GM21381 (cell line): ENCODE measurements around the gene TSPAN5.
"Not testable (repeated sequence)": the region's sequence is repeated elsewhere in the genome, so short reads cannot be mapped to it uniquely, and the experiment has no call there.

Source experiments
- ATAC-seq: cut with Tn5 transposase; IDR thresholded peaks from one replicate; pipeline ENCODE4 v1.9.1; 2021; ENCODE audit warnings: mild to moderate bottlenecking, moderate library complexity; ENCODE audit not compliant: unreplicated experiment

Gene TSPAN5

GRCh38 chr4:98558471-98559169 lies 99.8 kb downstream of the TSPAN5 start:
- no peak for ATAC-seq

- no peak for ATAC-seq
These were observed 101.1 kb downstream of the TSPAN5 start for GRCh38 chr4:98557194-98557892.

GRCh38 chr4:98556451-98556850 lies 102.0 kb downstream of the TSPAN5 start:
- ATAC-seq, result no peak

GRCh38 chr4:98555798-98556445 lies 102.5 kb downstream of the TSPAN5 start:
- ATAC-seq, result no peak

- no peak for ATAC-seq
These were observed 111.4 kb downstream of the TSPAN5 start for GRCh38 chr4:98546910-98547594.

GRCh38 chr4:98544818-98545414 lies 113.5 kb downstream of the TSPAN5 start:
- ATAC-seq, result no peak

GRCh38 chr4:98544141-98544817 lies 114.1 kb downstream of the TSPAN5 start:
- ATAC-seq, result no peak

- ATAC-seq, result no peak
These were observed 116.4 kb downstream of the TSPAN5 start for GRCh38 chr4:98542011-98542410.

GRCh38 chr4:98540803-98541202 lies 117.6 kb downstream of the TSPAN5 start:
- no peak for ATAC-seq

GRCh38 chr4:98539741-98540140 lies 118.7 kb downstream of the TSPAN5 start:
- no peak for ATAC-seq

GRCh38 chr4:98539299-98539698 lies 119.1 kb downstream of the TSPAN5 start:
- ATAC-seq, result no peak

GRCh38 chr4:98536631-98537030 lies 121.8 kb downstream of the TSPAN5 start:
- no peak for ATAC-seq

GRCh38 chr4:98534146-98534545 lies 124.3 kb downstream of the TSPAN5 start:
- ATAC-seq, result not testable (repeated sequence)

GRCh38 chr4:98530572-98530971 lies 127.8 kb downstream of the TSPAN5 start:
- no peak for ATAC-seq

GRCh38 chr4:98529970-98530569 lies 128.3 kb downstream of the TSPAN5 start:
- ATAC-seq, result no peak

GRCh38 chr4:98528882-98529281 lies 129.5 kb downstream of the TSPAN5 start:
- no peak for ATAC-seq

GRCh38 chr4:98527534-98528269 lies 130.7 kb downstream of the TSPAN5 start:
- no peak for ATAC-seq

- ATAC-seq, result no peak
These were observed 134.2 kb downstream of the TSPAN5 start for GRCh38 chr4:98524230-98524629.

- no peak for ATAC-seq
These were observed 135.6 kb downstream of the TSPAN5 start for GRCh38 chr4:98522636-98523395.
